GM23248 (cell line): ENCODE measurements around the gene PRRT3.
"Not testable (repeated sequence)": the region's sequence is repeated elsewhere in the genome, so short reads cannot be mapped to it uniquely, and the experiment has no call there.

Experiments used
- EZH2 ChIP-seq: fragments of 200-600 bp; sonication (generic); IDR thresholded peaks from 2 replicates; pipeline ENCODE4 v1.6.1; 2018; ENCODE audit warnings: antibody characterized with exemption, mild to moderate bottlenecking; ENCODE audit not compliant: insufficient read depth, poor library complexity, severe bottlenecking
- EZH2phosphoT487 ChIP-seq: fragments of 200-600 bp; sonication (generic); IDR thresholded peaks from 2 replicates; pipeline ENCODE4 v1.6.1; 2018; ENCODE audit warnings: antibody characterized with exemption, moderate library complexity, mild to moderate bottlenecking, low read depth; ENCODE audit not compliant: insufficient read depth

GRCh38 chr3:9896755-9897407 is 55.3 kb downstream of the PRRT3 start:
- not testable (repeated sequence) for TF ChIP-seq EZH2, EZH2phosphoT487
